HepG2 (cell line): Measurements from ENCODE around the gene SIM1. TPM values are rescaled to one million over a fixed set of nuclear protein-coding genes. Genes with fewer than 3 reads are reported as not detected.

Source experiments
- ATAC-seq: fragments of 200-7000 bp; cut with Tn5 transposase; 3 replicates; pipeline ENCODE4 v1.9.1; 2020; ENCODE audit warnings: mild to moderate bottlenecking, moderate library complexity
- BruUV-seq: library from RNA; stranded (reverse); fragments of 400-500 nt; replicated peaks from 2 replicates; lab custom pipeline; 2021; lab: Mats Ljungman, UMichigan
- CTCF ChIA-PET: fragments of 300-600 bp; formaldehyde crosslinking; extraction: SDS; loops from one replicate; lab custom pipeline; 2021; ENCODE audit warnings: low total read pairs, inconsistent platforms, low intra/inter-chr PET ratio; lab: Yijun Ruan, JAX
- POLR2A ChIA-PET: fragments of 350-600 bp; sonication (Branson Sonifier 250); formaldehyde crosslinking; loops from one replicate; lab custom pipeline; 2020; ENCODE audit warnings: antibody characterized with exemption, inconsistent platforms; lab: Yijun Ruan, JAX
- DNase-seq: peaks from one replicate; pipeline ENCODE4 v3.0.0-alpha.2; 2015; ENCODE audit warnings: low spot score
- FAIRE-seq: peaks from 3 replicates; lab custom pipeline; 2011; peaks lifted over from hg19 to GRCh38; lab: Jason Lieb, UNC
- H2AFZ ChIP-seq: one replicate; pipeline ENCODE4 v1.6.1; 2011; ENCODE audit warnings: low read length, inconsistent platforms
- H3K27ac ChIP-seq: fragments of 300-600 bp; 3 replicates; pipeline ENCODE4 v1.8.0; 2011; ENCODE audit warnings: mixed run types, mild to moderate bottlenecking, mixed read lengths, low read length, inconsistent platforms; ENCODE audit not compliant: insufficient read depth; ENCODE audit errors: extremely low read length
- H3K27me3 ChIP-seq, 2 experiments: fragments of 200-600 bp in 1 of 2; 2 replicates in 1 of 2; 3 replicates in 1 of 2; pipeline versions ENCODE4 v1.6.0 to v1.8.0; 2011; ENCODE audit warnings: low read length in 2 of 2, mild to moderate bottlenecking in 2 of 2, moderate library complexity in 2 of 2, inconsistent platforms in 1 of 2; ENCODE audit not compliant: insufficient read depth in 2 of 2, control insufficient read depth in 1 of 2
- H3K36me3 ChIP-seq, 2 experiments: fragments of 200-600 bp in 1 of 2; replicated peaks in 1 of 2; 2 replicates in 1 of 2; 3 replicates in 1 of 2; pipeline versions ENCODE4 v1.5.1 to v1.8.0; 2011; ENCODE audit warnings: low read length in 2 of 2, inconsistent platforms in 1 of 2; ENCODE audit not compliant: insufficient read depth in 2 of 2, control insufficient read depth in 1 of 2
- H3K4me1 ChIP-seq: 2 replicates; pipeline ENCODE4 v1.5.1; 2012; ENCODE audit warnings: low read length, inconsistent platforms; ENCODE audit not compliant: insufficient read depth
- H3K4me2 ChIP-seq: 2 replicates; pipeline ENCODE4 v1.6.0; 2011; ENCODE audit warnings: low read depth, low read length, inconsistent platforms
- H3K4me3 ChIP-seq, 3 experiments: fragments of 200-600 bp in 1 of 3; sonication (generic), shearing (Covaris generic) in 1 of 3; replicated peaks in 1 of 3; 2 replicates each; pipeline ENCODE4 v1.5.1; 2011 to 2016; ENCODE audit warnings: low read length in 3 of 3, inconsistent platforms in 2 of 3, low read depth in 2 of 3, mild to moderate bottlenecking in 2 of 3, control low read depth in 1 of 3, mixed read lengths in 1 of 3; ENCODE audit not compliant: insufficient read depth in 1 of 3
- H3K79me2 ChIP-seq: one replicate; pipeline ENCODE4 v1.6.1; 2011; ENCODE audit warnings: low read length, inconsistent platforms; ENCODE audit not compliant: insufficient read depth
- H3K9ac ChIP-seq: 2 replicates; pipeline ENCODE4 v1.6.0; 2011; ENCODE audit warnings: mild to moderate bottlenecking, low read depth, low read length, inconsistent platforms; ENCODE audit not compliant: insufficient read depth
- H3K9me3 ChIP-seq: 2 replicates; pipeline ENCODE4 v1.5.1; 2012; ENCODE audit warnings: mild to moderate bottlenecking, low read length
- H4K20me1 ChIP-seq: 2 replicates; pipeline ENCODE4 v1.6.0; 2011; ENCODE audit warnings: inconsistent platforms, mild to moderate bottlenecking, low read length, moderate library complexity; ENCODE audit not compliant: insufficient read depth
- EEA1 ChIP-seq: sonication (generic); formaldehyde crosslinking; IDR thresholded peaks from 2 replicates; pipeline ENCODE4 v1.5.1; 2020; ENCODE audit warnings: mild to moderate bottlenecking, missing genetic modification reagents, borderline replicate concordance
- MAZ ChIP-seq, 2 experiments: sonication (generic) in 1 of 2; formaldehyde crosslinking in 1 of 2; IDR thresholded peaks; 2 replicates each; pipeline versions ENCODE4 v1.5.0 to v1.6.1; 2012 to 2020; ENCODE audit warnings: low read depth in 2 of 2, mild to moderate bottlenecking in 2 of 2, borderline replicate concordance in 1 of 2, improper control_type of control experiment in 1 of 2, low read length in 1 of 2, missing genetic modification reagents in 1 of 2, moderate library complexity in 1 of 2
- MTA3 ChIP-seq: sonication (generic); formaldehyde crosslinking; IDR thresholded peaks from 2 replicates; pipeline ENCODE4 v1.4.0; 2020; ENCODE audit warnings: missing genetic modification reagents
- NFE2L1 ChIP-seq: sonication (generic); formaldehyde crosslinking; IDR thresholded peaks from 2 replicates; pipeline ENCODE4 v1.4.0; 2020; ENCODE audit warnings: missing genetic modification reagents, mild to moderate bottlenecking, borderline replicate concordance
- PCBP1 ChIP-seq: fragments of 200-400 bp; formaldehyde crosslinking; IDR thresholded peaks from 2 replicates; pipeline ENCODE4 v1.6.1; 2017; ENCODE audit warnings: mild to moderate bottlenecking, low read depth, low read length, borderline replicate concordance
- PITX1 ChIP-seq: sonication (generic); formaldehyde crosslinking; IDR thresholded peaks from 2 replicates; pipeline ENCODE4 v1.5.1; 2020; ENCODE audit warnings: mild to moderate bottlenecking, missing genetic modification reagents
- SP5 ChIP-seq: IDR thresholded peaks from 2 replicates; pipeline ENCODE4 v1.6.1; 2016; ENCODE audit warnings: low read depth, borderline replicate concordance
- ZFP37 ChIP-seq: sonication (generic); formaldehyde crosslinking; IDR thresholded peaks from 2 replicates; pipeline ENCODE4 v1.4.0; 2020; ENCODE audit warnings: missing genetic modification reagents, borderline replicate concordance
- ZNF3 ChIP-seq: IDR thresholded peaks from 2 replicates; pipeline ENCODE4 v1.7.0; 2017; ENCODE audit warnings: inconsistent platforms
- ZNF484 ChIP-seq: sonication (generic); formaldehyde crosslinking; IDR thresholded peaks from 2 replicates; pipeline ENCODE4 v1.5.1; 2020; ENCODE audit warnings: mild to moderate bottlenecking, low read depth, missing genetic modification reagents, borderline replicate concordance
- WGBS: methylation state at CpG from one replicate; pipeline ENCODE4 v1.1.6; 2017; ENCODE audit warnings: low lambda C conversion rate; 5-methylcytosine and 5-hydroxymethylcytosine counted together
- in situ Hi-C: cut with HindIII; loops from 2 replicates; pipeline ENCODE4 v1.10.0; 2017; ENCODE audit warnings: low pct_unique_long_range_greater_than_20kb; ENCODE audit not compliant: extremely low pct_ligation_motif_present
- intact Hi-C: fragments of 100-400 bp; cut with micrococcal nuclease; formaldehyde crosslinking; loops from one replicate; pipeline ENCODE4 v1.10.0; 2022; ENCODE audit not compliant: unreplicated experiment
- polyA plus RNA-seq, 8 experiments: library from polyadenylated mRNA; depleted of rRNA in 3 of 8; stranded (reverse) in 7 of 8; unstranded in 1 of 8; fragments of >200 nt; fragmentation: Illumina TruSeq in 4 of 8; extraction: Trizol in 4 of 8; gene quantifications; 2 replicates each; pipeline versions ENCODE4 v1.2.1 to v1.2.3, GENCODE V29; 2011 to 2016; ENCODE audit warnings: low read depth in 4 of 8, missing spikeins in 1 of 8, mixed read lengths in 1 of 8; ENCODE audit not compliant: insufficient read depth in 1 of 8
- total RNA-seq, 5 experiments: library from RNA; depleted of rRNA; stranded (reverse); fragments of >200 nt; fragmentation: Illumina TruSeq; extraction: Trizol; gene quantifications; 2 replicates each; pipeline ENCODE4 v1.2.3, GENCODE V29; 2016; ENCODE audit warnings: low read depth in 1 of 5
- TF ChIP-seq, protein P1 (sequence below): sonication (generic); formaldehyde crosslinking; IDR thresholded peaks from 2 replicates; pipeline ENCODE4 v1.4.0; 2020; ENCODE audit warnings: missing genetic modification reagents
- TF ChIP-seq, protein P2 (sequence below): sonication (generic); formaldehyde crosslinking; IDR thresholded peaks from 2 replicates; pipeline ENCODE4 v1.5.1; 2020; ENCODE audit warnings: mild to moderate bottlenecking, missing genetic modification reagents, moderate library complexity
- TF ChIP-seq, protein P3 (sequence below): sonication (generic); formaldehyde crosslinking; IDR thresholded peaks from 2 replicates; pipeline ENCODE4 v1.5.1; 2020; ENCODE audit warnings: mild to moderate bottlenecking, missing genetic modification reagents, borderline replicate concordance

SIM1 gene
- total and polyA plus RNA-seq, 2 of the 13 experiments (the other 11 are each of a cell fraction or from before 2014, with no cell fraction given): not detected

DNA sequence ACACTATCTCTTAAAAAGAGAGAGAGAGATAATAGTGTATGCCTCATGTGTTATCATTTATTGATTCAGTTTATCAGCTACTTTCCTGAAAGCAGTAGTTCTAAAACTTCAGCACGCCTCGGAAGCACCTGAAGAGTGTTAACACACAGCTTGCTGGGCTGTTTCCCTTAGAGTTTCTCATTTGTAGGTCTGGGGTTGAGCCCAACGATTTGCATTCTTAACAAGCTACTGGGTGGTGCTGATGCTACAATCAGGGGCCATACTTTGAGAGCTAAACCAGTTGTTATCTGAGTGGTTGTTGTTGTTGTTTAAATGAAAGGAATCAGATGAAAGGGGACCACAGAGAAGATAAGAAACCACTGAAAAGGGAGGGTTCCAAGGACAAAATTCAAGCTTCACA, 32.6 kb downstream of the SIM1 start:
- FAIRE-seq: no peak
- in situ Hi-C loops: no loop called here
- 0 out of 5 replicates have a peak, but pooled peaks cover 0 to 4% of the 10 kb centered on the region in 2 experiments for H3K27me3 ChIP-seq
- ChIA-PET CTCF (no interaction called here), POLR2A (no interaction called here)
- DNase-seq: no peak
- H3K4me2 ChIP-seq: no peak overlapping the region
- intact Hi-C loops: no loop called here
- no peak overlapping the region for H3K9ac ChIP-seq
- ATAC-seq: no peak
- H4K20me1 ChIP-seq: no peaks in the 10 kb centered on the region
- H3K4me3 ChIP-seq: no peak overlapping the region
- no TSS peak for BruUV-seq
- H3K9me3 ChIP-seq: no peaks in the 10 kb centered on the region
- no peak overlapping the region for H3K27ac ChIP-seq
- H2AFZ ChIP-seq: no peak overlapping the region
- no peaks in the 10 kb centered on the region for H3K79me2 ChIP-seq
- WGBS: 6% methylated on average over 3 of the region's 3 CpGs
- H3K4me1 ChIP-seq: no peaks in the 10 kb centered on the region
- no peaks in the 10 kb centered on the region for H3K36me3 ChIP-seq
- TF ChIP-seq SP5 (CRISPR knock-in tag): no peak
- no peak for TF ChIP-seq MAZ (IDR thresholded peaks at IDR 0.05; ENCODE audit: borderline replicate concordance, low read depth, low read length)
- no peak for TF ChIP-seq MAZ (CRISPR knock-in tag; IDR thresholded peaks at IDR 0.05; ENCODE audit: low read depth)
- TF ChIP-seq PITX1 (CRISPR knock-in tag): no peak
- TF ChIP-seq, protein P1, sequence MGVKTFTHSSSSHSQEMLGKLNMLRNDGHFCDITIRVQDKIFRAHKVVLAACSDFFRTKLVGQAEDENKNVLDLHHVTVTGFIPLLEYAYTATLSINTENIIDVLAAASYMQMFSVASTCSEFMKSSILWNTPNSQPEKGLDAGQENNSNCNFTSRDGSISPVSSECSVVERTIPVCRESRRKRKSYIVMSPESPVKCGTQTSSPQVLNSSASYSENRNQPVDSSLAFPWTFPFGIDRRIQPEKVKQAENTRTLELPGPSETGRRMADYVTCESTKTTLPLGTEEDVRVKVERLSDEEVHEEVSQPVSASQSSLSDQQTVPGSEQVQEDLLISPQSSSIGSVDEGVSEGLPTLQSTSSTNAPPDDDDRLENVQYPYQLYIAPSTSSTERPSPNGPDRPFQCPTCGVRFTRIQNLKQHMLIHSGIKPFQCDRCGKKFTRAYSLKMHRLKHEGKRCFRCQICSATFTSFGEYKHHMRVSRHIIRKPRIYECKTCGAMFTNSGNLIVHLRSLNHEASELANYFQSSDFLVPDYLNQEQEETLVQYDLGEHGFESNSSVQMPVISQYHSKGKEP (CRISPR knock-in tag): no peak
- TF ChIP-seq MTA3 (CRISPR knock-in tag): no peak
- TF ChIP-seq ZNF3 (CRISPR knock-in tag): no peak
- no peak for TF ChIP-seq ZNF484 (CRISPR knock-in tag)
- no peak for TF ChIP-seq ZFP37
- no peak for TF ChIP-seq PCBP1
- TF ChIP-seq, protein P2, sequence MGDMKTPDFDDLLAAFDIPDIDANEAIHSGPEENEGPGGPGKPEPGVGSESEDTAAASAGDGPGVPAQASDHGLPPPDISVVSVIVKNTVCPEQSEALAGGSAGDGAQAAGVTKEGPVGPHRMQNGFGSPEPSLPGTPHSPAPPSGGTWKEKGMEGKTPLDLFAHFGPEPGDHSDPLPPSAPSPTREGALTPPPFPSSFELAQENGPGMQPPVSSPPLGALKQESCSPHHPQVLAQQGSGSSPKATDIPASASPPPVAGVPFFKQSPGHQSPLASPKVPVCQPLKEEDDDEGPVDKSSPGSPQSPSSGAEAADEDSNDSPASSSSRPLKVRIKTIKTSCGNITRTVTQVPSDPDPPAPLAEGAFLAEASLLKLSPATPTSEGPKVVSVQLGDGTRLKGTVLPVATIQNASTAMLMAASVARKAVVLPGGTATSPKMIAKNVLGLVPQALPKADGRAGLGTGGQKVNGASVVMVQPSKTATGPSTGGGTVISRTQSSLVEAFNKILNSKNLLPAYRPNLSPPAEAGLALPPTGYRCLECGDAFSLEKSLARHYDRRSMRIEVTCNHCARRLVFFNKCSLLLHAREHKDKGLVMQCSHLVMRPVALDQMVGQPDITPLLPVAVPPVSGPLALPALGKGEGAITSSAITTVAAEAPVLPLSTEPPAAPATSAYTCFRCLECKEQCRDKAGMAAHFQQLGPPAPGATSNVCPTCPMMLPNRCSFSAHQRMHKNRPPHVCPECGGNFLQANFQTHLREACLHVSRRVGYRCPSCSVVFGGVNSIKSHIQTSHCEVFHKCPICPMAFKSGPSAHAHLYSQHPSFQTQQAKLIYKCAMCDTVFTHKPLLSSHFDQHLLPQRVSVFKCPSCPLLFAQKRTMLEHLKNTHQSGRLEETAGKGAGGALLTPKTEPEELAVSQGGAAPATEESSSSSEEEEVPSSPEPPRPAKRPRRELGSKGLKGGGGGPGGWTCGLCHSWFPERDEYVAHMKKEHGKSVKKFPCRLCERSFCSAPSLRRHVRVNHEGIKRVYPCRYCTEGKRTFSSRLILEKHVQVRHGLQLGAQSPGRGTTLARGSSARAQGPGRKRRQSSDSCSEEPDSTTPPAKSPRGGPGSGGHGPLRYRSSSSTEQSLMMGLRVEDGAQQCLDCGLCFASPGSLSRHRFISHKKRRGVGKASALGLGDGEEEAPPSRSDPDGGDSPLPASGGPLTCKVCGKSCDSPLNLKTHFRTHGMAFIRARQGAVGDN (CRISPR knock-in tag): no peak
- TF ChIP-seq, protein P3, sequence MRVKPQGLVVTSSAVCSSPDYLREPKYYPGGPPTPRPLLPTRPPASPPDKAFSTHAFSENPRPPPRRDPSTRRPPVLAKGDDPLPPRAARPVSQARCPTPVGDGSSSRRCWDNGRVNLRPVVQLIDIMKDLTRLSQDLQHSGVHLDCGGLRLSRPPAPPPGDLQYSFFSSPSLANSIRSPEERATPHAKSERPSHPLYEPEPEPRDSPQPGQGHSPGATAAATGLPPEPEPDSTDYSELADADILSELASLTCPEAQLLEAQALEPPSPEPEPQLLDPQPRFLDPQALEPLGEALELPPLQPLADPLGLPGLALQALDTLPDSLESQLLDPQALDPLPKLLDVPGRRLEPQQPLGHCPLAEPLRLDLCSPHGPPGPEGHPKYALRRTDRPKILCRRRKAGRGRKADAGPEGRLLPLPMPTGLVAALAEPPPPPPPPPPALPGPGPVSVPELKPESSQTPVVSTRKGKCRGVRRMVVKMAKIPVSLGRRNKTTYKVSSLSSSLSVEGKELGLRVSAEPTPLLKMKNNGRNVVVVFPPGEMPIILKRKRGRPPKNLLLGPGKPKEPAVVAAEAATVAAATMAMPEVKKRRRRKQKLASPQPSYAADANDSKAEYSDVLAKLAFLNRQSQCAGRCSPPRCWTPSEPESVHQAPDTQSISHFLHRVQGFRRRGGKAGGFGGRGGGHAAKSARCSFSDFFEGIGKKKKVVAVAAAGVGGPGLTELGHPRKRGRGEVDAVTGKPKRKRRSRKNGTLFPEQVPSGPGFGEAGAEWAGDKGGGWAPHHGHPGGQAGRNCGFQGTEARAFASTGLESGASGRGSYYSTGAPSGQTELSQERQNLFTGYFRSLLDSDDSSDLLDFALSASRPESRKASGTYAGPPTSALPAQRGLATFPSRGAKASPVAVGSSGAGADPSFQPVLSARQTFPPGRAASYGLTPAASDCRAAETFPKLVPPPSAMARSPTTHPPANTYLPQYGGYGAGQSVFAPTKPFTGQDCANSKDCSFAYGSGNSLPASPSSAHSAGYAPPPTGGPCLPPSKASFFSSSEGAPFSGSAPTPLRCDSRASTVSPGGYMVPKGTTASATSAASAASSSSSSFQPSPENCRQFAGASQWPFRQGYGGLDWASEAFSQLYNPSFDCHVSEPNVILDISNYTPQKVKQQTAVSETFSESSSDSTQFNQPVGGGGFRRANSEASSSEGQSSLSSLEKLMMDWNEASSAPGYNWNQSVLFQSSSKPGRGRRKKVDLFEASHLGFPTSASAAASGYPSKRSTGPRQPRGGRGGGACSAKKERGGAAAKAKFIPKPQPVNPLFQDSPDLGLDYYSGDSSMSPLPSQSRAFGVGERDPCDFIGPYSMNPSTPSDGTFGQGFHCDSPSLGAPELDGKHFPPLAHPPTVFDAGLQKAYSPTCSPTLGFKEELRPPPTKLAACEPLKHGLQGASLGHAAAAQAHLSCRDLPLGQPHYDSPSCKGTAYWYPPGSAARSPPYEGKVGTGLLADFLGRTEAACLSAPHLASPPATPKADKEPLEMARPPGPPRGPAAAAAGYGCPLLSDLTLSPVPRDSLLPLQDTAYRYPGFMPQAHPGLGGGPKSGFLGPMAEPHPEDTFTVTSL: no peak
- no peak for TF ChIP-seq NFE2L1 (CRISPR knock-in tag)
- TF ChIP-seq EEA1 (CRISPR knock-in tag): no peak
